ENCODE measurements around the gene ABCG2.
"Not testable (repeated sequence)": the region's sequence is repeated elsewhere in the genome, so short reads cannot be mapped to it uniquely, and the experiment has no call there.

The ABCG2 gene

GRCh38 chr4:88136249-88136648, 22.2 kb downstream of the ABCG2 start:
- H3K27me3 ChIP-seq (ENCODE audit: control insufficient read depth, insufficient read depth, low read length) = no peaks in the 10 kb centered on the region
- no peaks in the 10 kb centered on the region for H3K9me3 ChIP-seq (ENCODE audit: control insufficient read depth, insufficient read depth, low read length)
- no peak overlapping the region for H3K4me3 ChIP-seq (ENCODE audit: low read depth, low read length)

GRCh38 chr4:88135356-88135663, 23.1 kb downstream of the ABCG2 start:
- no peaks in the 10 kb centered on the region for H3K36me3 ChIP-seq (ENCODE audit: control insufficient read depth, insufficient read depth, low read length)

More at GRCh38 chr4:88136249-88136648, 22.2 kb downstream of the ABCG2 start:
- H3K36me3 ChIP-seq (ENCODE audit: control insufficient read depth, insufficient read depth, low read length) = no peaks in the 10 kb centered on the region
- no peaks in the 10 kb centered on the region for H3K4me1 ChIP-seq (ENCODE audit: control insufficient read depth, insufficient read depth, low read length)
- no peak overlapping the region for H3K9ac ChIP-seq (ENCODE audit: low read depth, low read length)

DNA sequence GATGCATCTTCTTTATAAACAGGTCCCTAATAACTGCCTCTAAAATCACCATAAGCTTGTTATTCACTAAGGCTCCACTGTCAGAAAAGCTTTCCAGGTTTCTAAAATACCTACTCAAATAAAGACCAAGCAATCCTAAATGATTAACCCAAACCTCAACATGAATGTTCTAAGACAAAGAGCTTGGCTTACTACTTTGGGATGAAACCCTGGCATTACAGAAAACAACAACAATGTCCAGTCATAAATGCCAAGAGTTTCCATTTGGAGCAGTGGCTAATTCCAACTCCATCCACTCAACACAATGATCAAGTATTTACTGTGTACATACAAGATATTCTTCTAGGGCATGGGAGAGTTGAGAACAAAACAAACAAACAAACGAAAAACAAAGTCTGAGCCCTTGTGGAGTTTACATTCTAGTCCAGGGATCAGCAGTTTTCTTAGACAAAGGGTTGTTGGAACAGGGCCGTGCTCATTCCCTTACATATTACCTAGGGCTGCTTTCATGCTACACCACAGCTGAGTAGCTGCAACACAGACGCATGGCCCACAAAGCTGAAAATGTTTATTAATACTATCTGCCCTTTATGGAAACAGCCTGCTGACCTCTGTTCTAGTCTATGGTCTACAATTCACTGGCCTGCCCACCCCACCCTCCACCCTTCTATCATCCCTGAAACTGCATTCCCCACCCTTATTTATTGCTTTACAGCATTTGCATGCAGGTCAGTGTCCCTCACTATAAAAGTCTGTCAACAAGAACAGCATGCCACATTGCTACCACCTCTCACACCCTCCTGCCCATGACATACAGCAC, 23.7 kb downstream of the ABCG2 start:
- Histone ChIP-seq H3K9ac (ENCODE audit: low read depth, low read length) (no peak overlapping the region), H3K4me3 (ENCODE audit: low read depth, low read length) (no peak overlapping the region), H3K36me3 (ENCODE audit: control insufficient read depth, insufficient read depth, low read length) (no peaks in the 10 kb centered on the region), H3K27me3 (ENCODE audit: control insufficient read depth, insufficient read depth, low read length) (no peaks in the 10 kb centered on the region), H3K4me1 (ENCODE audit: control insufficient read depth, insufficient read depth, low read length) (no peaks in the 10 kb centered on the region), H3K9me3 (ENCODE audit: control insufficient read depth, insufficient read depth, low read length) (no peaks in the 10 kb centered on the region)

More at GRCh38 chr4:88135356-88135663, 23.1 kb downstream of the ABCG2 start:
- Histone ChIP-seq H3K4me3 (ENCODE audit: low read depth, low read length) (no peak overlapping the region), H3K27me3 (ENCODE audit: control insufficient read depth, insufficient read depth, low read length) (no peaks in the 10 kb centered on the region), H3K4me1 (ENCODE audit: control insufficient read depth, insufficient read depth, low read length) (no peaks in the 10 kb centered on the region), H3K9ac (ENCODE audit: low read depth, low read length) (no peak overlapping the region), H3K9me3 (ENCODE audit: control insufficient read depth, insufficient read depth, low read length) (no peaks in the 10 kb centered on the region)

DNA sequence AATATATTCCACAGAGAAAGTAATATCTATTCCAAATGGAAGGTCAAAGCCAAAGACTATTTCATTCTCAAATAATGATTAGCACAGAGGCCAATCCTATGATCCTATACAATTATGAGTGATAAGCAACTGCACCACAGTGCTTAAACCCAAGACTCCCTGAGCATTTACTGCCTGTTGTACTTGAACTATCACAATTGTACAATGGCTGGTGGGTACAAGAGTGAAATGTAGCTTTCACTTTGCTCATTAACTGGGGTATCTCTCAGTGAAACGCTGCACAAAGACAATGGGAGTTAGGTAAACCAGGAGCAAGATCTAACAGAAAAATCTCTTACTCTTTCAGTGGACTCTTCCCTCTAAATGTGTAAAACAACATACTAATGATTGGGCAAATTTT, 24.3 kb downstream of the ABCG2 start:
- Histone ChIP-seq H3K27me3 (ENCODE audit: control insufficient read depth, insufficient read depth, low read length) (no peaks in the 10 kb centered on the region), H3K4me1 (ENCODE audit: control insufficient read depth, insufficient read depth, low read length) (no peaks in the 10 kb centered on the region), H3K9ac (ENCODE audit: low read depth, low read length) (no peak overlapping the region), H3K36me3 (ENCODE audit: control insufficient read depth, insufficient read depth, low read length) (no peaks in the 10 kb centered on the region), H3K4me3 (ENCODE audit: low read depth, low read length) (no peak overlapping the region), H3K9me3 (ENCODE audit: control insufficient read depth, insufficient read depth, low read length) (no peaks in the 10 kb centered on the region)

DNA sequence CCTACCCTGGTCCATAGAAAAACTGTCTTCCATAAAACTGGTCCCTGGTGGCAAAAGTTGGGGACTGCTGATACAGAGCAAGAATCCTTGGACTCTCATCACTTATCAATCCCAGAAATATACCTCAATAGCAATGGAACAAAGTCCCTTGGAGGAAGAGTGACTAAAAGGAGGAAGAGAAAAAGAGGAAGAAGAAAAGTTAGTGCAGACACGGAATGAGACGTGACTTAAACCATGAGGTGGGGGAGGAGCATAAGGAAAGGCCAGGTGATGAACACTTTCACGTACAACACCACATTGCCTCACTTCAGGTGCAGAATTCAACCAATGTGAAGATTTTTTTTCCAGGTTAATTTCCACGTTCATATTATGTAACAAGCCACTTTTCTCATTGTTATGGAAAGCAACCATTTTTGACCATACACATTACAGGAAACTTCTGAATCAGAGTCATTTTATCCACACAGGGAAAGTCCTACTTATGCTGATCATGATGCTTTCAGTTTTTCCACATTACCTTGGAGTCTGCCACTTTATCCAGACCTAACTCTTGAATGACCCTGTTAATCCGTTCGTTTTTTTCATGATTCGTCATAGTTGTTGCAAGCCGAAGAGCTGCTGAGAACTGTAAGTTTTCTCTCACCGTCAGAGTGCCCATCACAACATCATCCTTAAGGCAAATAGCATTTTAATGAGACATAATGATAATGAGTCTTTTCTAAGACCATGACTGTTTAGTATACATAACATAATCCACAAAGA, 27.7 kb downstream of the ABCG2 start:
- Histone ChIP-seq H3K36me3 (ENCODE audit: control insufficient read depth, insufficient read depth, low read length) (no peaks in the 10 kb centered on the region), H3K27me3 (ENCODE audit: control insufficient read depth, insufficient read depth, low read length) (no peaks in the 10 kb centered on the region), H3K9me3 (ENCODE audit: control insufficient read depth, insufficient read depth, low read length) (no peaks in the 10 kb centered on the region), H3K9ac (ENCODE audit: low read depth, low read length) (no peak overlapping the region), H3K4me3 (ENCODE audit: low read depth, low read length) (no peak overlapping the region), H3K4me1 (ENCODE audit: control insufficient read depth, insufficient read depth, low read length) (no peaks in the 10 kb centered on the region)

- H3K4me3 ChIP-seq (ENCODE audit: low read depth, low read length) = no peak overlapping the region
- no peaks in the 10 kb centered on the region for H3K27me3 ChIP-seq (ENCODE audit: control insufficient read depth, insufficient read depth, low read length)
- H3K36me3 ChIP-seq (ENCODE audit: control insufficient read depth, insufficient read depth, low read length) = no peaks in the 10 kb centered on the region
- H3K4me1 ChIP-seq (ENCODE audit: control insufficient read depth, insufficient read depth, low read length) = no peaks in the 10 kb centered on the region
- H3K9ac ChIP-seq (ENCODE audit: low read depth, low read length) = no peak overlapping the region
- no peaks in the 10 kb centered on the region for H3K9me3 ChIP-seq (ENCODE audit: control insufficient read depth, insufficient read depth, low read length)
These were observed 28.4 kb downstream of the ABCG2 start for GRCh38 chr4:88130003-88130402.

DNA sequence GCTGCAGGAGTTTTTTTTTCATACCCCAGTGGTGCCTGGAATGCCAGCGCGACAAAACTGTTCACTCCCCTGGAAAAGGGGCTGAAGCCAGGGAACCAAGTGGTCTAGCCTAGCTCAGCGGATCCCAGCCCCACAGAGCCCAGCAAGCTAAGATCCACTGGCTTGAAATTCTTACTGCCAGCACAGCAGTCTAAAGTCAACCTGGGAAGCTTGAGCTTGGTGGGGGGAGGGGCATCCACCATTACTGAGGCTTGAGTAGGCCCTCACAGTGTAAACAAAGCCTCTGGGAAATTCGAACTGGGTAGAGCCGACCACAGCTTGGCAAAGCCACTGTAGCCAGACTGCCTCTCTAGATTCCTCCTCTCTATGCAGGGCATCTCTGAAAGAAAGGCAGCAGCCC, 36.2 kb downstream of the ABCG2 start:
- H3K36me3 ChIP-seq (ENCODE audit: control insufficient read depth, insufficient read depth, low read length); H3K9ac ChIP-seq (ENCODE audit: low read depth, low read length); H3K4me1 ChIP-seq (ENCODE audit: control insufficient read depth, insufficient read depth, low read length); H3K4me3 ChIP-seq (ENCODE audit: low read depth, low read length); H3K27me3 ChIP-seq (ENCODE audit: control insufficient read depth, insufficient read depth, low read length): not testable (repeated sequence)
- H3K9me3 ChIP-seq (ENCODE audit: control insufficient read depth, insufficient read depth, low read length) = peaks cover 24% of the 10 kb centered on the region

- Histone ChIP-seq H3K4me3 (ENCODE audit: low read depth, low read length) (no peak overlapping the region), H3K36me3 (ENCODE audit: control insufficient read depth, insufficient read depth, low read length) (no peaks in the 10 kb centered on the region), H3K4me1 (ENCODE audit: control insufficient read depth, insufficient read depth, low read length) (peaks cover 2% of the 10 kb centered on the region), H3K9ac (ENCODE audit: low read depth, low read length) (no peak overlapping the region), H3K27me3 (ENCODE audit: control insufficient read depth, insufficient read depth, low read length) (no peaks in the 10 kb centered on the region), H3K9me3 (ENCODE audit: control insufficient read depth, insufficient read depth, low read length) (peaks cover 24% of the 10 kb centered on the region)
These were observed 38.5 kb downstream of the ABCG2 start for GRCh38 chr4:88119943-88120342.

GRCh38 chr4:88115587-88115986, 42.9 kb downstream of the ABCG2 start:
- no peaks in the 10 kb centered on the region for H3K36me3 ChIP-seq (ENCODE audit: control insufficient read depth, insufficient read depth, low read length)

GRCh38 chr4:88112856-88113255, 45.6 kb downstream of the ABCG2 start:
- no peaks in the 10 kb centered on the region for H3K27me3 ChIP-seq (ENCODE audit: control insufficient read depth, insufficient read depth, low read length)
- H3K4me1 ChIP-seq (ENCODE audit: control insufficient read depth, insufficient read depth, low read length) = no peaks in the 10 kb centered on the region
- H3K36me3 ChIP-seq (ENCODE audit: control insufficient read depth, insufficient read depth, low read length) = no peaks in the 10 kb centered on the region
- no peak overlapping the region for H3K9ac ChIP-seq (ENCODE audit: low read depth, low read length)
- H3K4me3 ChIP-seq (ENCODE audit: low read depth, low read length) = no peak overlapping the region
- peaks cover 3% of the 10 kb centered on the region for H3K9me3 ChIP-seq (ENCODE audit: control insufficient read depth, insufficient read depth, low read length)

More at GRCh38 chr4:88115587-88115986, 42.9 kb downstream of the ABCG2 start:
- Histone ChIP-seq H3K9ac (ENCODE audit: low read depth, low read length) (no peak overlapping the region), H3K27me3 (ENCODE audit: control insufficient read depth, insufficient read depth, low read length) (no peaks in the 10 kb centered on the region), H3K9me3 (ENCODE audit: control insufficient read depth, insufficient read depth, low read length) (peaks cover 23% of the 10 kb centered on the region), H3K4me3 (ENCODE audit: low read depth, low read length) (no peak overlapping the region), H3K4me1 (ENCODE audit: control insufficient read depth, insufficient read depth, low read length) (no peaks in the 10 kb centered on the region)

- Histone ChIP-seq H3K27me3 (ENCODE audit: control insufficient read depth, insufficient read depth, low read length) (no peaks in the 10 kb centered on the region), H3K9ac (ENCODE audit: low read depth, low read length) (no peak overlapping the region), H3K36me3 (ENCODE audit: control insufficient read depth, insufficient read depth, low read length) (no peaks in the 10 kb centered on the region), H3K4me3 (ENCODE audit: low read depth, low read length) (no peak overlapping the region), H3K9me3 (ENCODE audit: control insufficient read depth, insufficient read depth, low read length) (no peaks in the 10 kb centered on the region), H3K4me1 (ENCODE audit: control insufficient read depth, insufficient read depth, low read length) (no peaks in the 10 kb centered on the region)
These were observed 47.6 kb downstream of the ABCG2 start for GRCh38 chr4:88110826-88111225.

All from iPS-15b (cell line).